ENCODE results near the gene AFF2.

DNA sequence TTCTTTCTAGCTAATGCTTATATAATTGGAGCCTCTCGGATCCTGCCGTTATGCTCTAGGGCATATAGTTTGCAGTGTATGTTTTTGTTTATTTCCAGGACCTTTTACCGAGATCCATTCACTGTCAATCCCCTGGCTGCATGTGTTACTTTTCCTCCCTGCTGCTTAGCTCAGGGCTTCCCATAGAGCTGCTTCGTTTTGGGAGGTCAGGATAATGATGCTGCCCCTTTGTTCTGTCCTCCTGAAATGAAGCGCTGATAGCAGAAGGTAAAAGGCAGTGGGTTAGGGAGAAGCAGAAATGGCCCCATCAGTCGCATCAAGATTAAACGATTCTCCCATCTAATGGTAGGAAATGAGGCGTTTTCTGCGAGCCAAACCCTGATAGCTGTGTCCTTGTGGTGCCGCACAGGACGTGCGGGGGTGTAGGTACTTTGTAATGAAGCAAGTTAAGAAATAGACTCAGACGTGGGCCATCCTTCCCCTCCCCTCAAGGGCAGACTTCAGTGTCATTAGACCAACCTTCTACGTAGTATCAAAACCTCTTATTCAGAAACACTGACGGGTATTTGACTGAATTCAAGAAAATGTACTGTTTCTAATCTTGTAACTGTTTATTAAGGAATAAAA lies 37.3 kb downstream of the AFF2 start:
- no peak for TF ChIP-seq CTCF (IDR thresholded peaks at IDR 0.05)
- TF ChIP-seq POLR2A (IDR thresholded peaks at IDR 0.05) = no peak

Data from esophagus squamous epithelium (tissue), 4 donors.